NB4 (cell line): Measurements from ENCODE around the gene BCL2.

Experiments
- DNase-seq: peaks from one replicate; pipeline ENCODE4 v3.0.0; 2010; ENCODE audit warnings: low read depth
- H3K4me3 ChIP-seq: one replicate; pipeline ENCODE4 v1.5.1; 2011; ENCODE audit warnings: mild to moderate bottlenecking, low read depth, low read length, moderate library complexity
- MAX ChIP-seq: IDR thresholded peaks from 2 replicates; pipeline ENCODE4 v1.6.1; 2011; ENCODE audit warnings: low read depth, low read length
- MYC ChIP-seq: IDR thresholded peaks from 2 replicates; pipeline ENCODE4 v1.6.1; 2011; ENCODE audit warnings: low read depth, low read length
- POLR2A ChIP-seq: IDR thresholded peaks from 2 replicates; pipeline ENCODE4 v1.6.1; 2011; ENCODE audit warnings: mild to moderate bottlenecking; ENCODE audit not compliant: insufficient read length; ENCODE audit errors: extremely low read depth
- TF ChIP-seq, protein P1 (sequence below): IDR thresholded peaks from one replicate; pipeline ENCODE4 v1.5.1; 2012; ENCODE audit warnings: low read depth, low read length

The BCL2 gene

DNA sequence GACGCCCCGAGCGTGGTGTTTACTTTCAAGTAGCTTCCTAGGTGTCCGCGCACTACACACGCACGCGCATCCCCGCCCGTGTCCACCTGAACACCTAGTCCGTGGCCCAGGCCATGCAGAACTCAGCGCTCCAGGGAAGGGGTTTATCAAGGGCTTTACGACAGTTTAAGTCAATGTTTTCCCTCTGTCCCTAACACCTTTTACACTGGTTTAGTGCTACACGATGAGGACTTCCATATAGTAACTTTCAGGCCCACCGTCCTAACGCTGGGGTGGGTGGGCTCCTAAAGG, 1.4 kb upstream of the BCL2 start:
- peak overlapping the region; percentile 76 for H3K4me3 ChIP-seq
- no peak for DNase-seq
- TF ChIP-seq, protein P1, sequence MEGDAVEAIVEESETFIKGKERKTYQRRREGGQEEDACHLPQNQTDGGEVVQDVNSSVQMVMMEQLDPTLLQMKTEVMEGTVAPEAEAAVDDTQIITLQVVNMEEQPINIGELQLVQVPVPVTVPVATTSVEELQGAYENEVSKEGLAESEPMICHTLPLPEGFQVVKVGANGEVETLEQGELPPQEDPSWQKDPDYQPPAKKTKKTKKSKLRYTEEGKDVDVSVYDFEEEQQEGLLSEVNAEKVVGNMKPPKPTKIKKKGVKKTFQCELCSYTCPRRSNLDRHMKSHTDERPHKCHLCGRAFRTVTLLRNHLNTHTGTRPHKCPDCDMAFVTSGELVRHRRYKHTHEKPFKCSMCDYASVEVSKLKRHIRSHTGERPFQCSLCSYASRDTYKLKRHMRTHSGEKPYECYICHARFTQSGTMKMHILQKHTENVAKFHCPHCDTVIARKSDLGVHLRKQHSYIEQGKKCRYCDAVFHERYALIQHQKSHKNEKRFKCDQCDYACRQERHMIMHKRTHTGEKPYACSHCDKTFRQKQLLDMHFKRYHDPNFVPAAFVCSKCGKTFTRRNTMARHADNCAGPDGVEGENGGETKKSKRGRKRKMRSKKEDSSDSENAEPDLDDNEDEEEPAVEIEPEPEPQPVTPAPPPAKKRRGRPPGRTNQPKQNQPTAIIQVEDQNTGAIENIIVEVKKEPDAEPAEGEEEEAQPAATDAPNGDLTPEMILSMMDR = no peak
- TF ChIP-seq POLR2A (no peak), MYC (no peak), MAX (no peak; the same call in 1 of the 2 replicates)

DNA sequence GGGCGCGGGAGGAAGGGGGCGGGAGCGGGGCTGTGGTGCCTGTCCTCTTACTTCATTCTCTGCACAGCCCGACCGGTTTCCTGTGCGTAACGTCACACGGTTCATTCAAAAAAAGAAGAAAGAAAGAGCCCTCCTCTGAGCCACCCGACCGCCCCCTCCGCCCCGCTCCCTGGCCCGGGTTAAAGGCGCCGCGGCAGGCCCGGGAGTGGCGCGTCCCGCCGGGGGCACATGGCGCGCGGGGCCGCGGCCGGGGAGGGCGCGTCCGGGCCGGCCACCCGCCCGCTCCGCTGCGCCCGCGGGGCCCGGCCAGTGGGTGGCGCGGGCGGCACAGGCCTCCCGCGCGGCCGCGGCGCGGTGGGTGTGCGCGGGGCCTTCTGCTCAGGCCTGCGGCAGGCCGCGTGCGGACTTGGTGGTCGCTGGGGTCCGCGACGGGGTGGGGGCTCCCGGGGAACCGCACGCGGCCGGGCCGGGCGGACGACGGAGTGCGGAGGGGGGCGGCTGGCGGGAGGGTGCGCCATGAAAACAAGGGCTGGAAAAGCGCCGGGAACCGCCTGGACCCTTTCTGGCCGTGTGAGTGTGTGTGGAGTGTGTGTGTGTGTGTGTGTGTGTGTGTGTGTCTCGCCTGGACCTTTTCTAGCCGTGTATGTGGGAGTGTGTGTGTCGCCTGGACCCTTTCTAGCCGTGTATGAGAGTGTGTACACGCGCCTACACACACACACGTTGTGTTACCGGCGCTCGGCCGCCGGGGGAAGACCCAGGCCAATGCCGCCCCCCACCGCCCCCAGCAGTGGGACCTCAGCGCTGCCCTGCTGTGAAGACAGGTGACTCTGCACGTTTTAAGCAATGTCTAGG, 780 bp upstream of the BCL2 start:
- DNase-seq = peak; percentile 92
- H3K4me3 ChIP-seq = peak overlapping the region; percentile 76
- TF ChIP-seq MAX (no peak), MYC (peak; percentile 49), POLR2A (no peak)
- TF ChIP-seq, protein P1 = no peak

DNA sequence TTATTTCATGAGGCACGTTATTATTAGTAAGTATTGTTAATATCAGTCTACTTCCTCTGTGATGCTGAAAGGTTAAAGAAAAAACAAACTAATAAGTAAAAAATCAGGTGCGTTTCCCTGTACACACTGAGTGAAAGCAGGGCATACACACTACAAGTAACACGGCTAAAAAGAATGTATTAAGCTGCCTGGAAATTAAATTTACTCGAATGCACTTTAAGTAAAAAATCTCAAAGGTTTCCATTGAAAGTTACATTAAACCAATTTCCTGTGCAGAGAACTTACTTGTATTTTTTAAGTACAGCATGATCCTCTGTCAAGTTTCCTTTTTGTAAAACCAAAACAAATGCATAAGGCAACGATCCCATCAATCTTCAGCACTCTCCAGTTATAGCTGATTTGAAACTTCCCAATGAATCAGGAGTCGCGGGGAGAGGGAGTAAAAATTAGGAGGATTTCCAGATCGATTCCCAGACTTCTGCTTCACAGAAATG, 633 bp downstream of the BCL2 start:
- TF ChIP-seq MAX (no peak), POLR2A (no peak), MYC (no peak)
- TF ChIP-seq, protein P1 = no peak
- H3K4me3 ChIP-seq = peak overlapping the region; percentile 99
- DNase-seq = no peak

DNA sequence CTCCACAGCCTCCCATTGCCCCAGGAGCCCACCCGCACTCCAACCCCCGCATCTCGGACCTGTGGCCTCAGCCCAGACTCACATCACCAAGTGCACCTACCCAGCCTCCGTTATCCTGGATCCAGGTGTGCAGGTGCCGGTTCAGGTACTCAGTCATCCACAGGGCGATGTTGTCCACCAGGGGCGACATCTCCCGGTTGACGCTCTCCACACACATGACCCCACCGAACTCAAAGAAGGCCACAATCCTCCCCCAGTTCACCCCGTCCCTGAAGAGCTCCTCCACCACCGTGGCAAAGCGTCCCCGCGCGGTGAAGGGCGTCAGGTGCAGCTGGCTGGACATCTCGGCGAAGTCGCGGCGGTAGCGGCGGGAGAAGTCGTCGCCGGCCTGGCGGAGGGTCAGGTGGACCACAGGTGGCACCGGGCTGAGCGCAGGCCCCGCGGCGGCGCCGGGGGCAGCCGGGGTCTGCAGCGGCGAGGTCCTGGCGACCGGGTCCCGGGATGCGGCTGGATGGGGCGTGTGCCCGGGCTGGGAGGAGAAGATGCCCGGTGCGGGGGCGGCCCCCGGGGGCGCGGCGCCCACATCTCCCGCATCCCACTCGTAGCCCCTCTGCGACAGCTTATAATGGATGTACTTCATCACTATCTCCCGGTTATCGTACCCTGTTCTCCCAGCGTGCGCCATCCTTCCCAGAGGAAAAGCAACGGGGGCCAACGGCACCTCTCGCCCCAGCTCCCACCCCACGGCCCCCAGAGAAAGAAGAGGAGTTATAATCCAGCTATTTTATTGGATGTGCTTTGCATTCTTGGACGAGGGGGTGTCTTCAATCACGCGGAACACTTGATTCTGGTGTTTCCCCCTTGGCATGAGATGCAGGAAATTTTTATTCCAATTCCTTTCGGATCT, 1.3 kb downstream of the BCL2 start:
- DNase-seq = peak; percentile 89
- TF ChIP-seq, protein P1 = peak; percentile 86
- TF ChIP-seq POLR2A (no peak), MYC (peak; percentile 47; the same call in 1 of the 2 replicates), MAX (peak; percentile 51)
- H3K4me3 ChIP-seq = peak overlapping the region; percentile 99

DNA sequence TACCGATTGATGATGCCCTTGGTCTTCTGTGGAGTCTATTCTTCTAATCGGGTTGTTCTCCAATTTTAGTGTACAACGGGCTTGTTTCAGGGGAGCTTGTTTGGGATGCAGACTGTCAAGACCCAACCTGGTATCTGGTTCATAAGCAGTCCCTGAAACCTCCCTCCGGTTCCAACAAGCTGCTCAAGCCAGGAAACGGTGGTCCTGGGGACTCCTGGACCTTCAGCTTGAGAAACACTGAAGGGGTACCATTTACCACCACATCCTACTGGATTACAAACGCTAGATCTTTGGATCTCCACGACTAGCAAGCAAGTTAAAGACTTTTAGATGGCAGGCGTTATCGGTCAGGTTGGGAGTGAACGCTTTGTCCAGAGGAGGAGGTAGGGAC, 2.0 kb downstream of the BCL2 start:
- H3K4me3 ChIP-seq = peak overlapping the region; percentile 99
- DNase-seq = peak; percentile 31

More for the DNA sequence above, 2.0 kb downstream of the BCL2 start:
- no peak for TF ChIP-seq MYC
